Measurements from ENCODE around the gene PAK2.

GRCh38 chr3:196735751-196736150 is 3.9 kb upstream of the PAK2 start:
- TF ChIP-seq TAF1 (IDR thresholded peaks at IDR 0.05; ENCODE audit: low read depth, low read length), result no peak
- TF ChIP-seq SPI1 (IDR thresholded peaks at IDR 0.05; ENCODE audit: low read depth, low read length), result no peak
- no peak for TF ChIP-seq POLR2A (IDR thresholded peaks at IDR 0.05; ENCODE audit: low read depth, low read length)
